Stimulated activated CD4-positive, alpha-beta T cell treated with anti-CD3 and anti-CD28 coated beads, Interleukin-15, amount 100 ng/mL, for 24 hours (primary cell): ENCODE measurements around the gene GSTM3.
"Not testable (repeated sequence)": the region's sequence is repeated elsewhere in the genome, so short reads cannot be mapped to it uniquely, and the experiment has no call there.

ENCODE experiments used
- DNase-seq: peaks from one replicate; pipeline ENCODE4 v3.0.0-alpha.2; 2020

GSTM3 gene

GRCh38 chr1:109725510-109725909 lies 15.3 kb downstream of the GSTM3 start:
- no peak for DNase-seq

DNA sequence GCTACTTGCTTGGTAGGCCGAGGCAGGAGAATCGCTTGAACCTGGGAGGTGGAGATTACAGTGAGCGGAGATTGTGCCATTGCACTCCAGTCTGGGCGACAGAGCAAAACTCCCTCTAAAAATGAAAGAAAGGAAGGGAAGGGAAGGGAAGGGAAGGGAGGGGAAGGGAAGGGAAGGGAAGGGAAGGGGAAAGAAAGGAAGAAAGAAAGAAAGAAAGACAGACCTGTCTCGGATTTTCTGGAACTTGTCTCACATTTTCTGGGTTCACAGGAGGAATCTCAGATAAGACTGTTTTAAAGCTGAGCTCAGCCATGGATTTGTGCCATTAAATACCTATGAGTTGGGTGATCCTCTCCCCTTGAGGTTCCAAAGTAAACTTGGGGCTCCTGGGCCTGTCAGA lies 15.9 kb downstream of the GSTM3 start:
- DNase-seq = no peak

GRCh38 chr1:109722908-109723691 lies 17.7 kb downstream of the GSTM3 start:
- DNase-seq = no peak

DNA sequence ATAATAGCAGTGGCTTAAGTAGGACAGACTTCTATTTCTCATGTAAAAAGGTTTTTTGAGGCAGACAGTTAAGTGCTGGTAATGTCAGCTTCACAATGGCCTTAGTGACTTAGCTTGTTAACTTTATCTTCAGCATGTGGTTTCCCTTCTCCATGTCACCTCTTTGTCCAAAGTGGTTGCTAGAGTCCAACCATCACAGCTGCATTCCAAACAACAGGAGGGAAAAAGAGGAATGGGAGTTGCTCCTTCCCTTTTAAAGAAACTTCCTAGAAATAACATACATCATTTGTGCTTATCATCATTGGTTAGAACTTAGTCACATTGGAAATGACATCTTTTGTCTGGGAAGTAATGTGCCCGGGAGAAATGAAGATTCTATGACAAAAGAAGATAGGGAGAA lies 18.9 kb downstream of the GSTM3 start:
- DNase-seq = no peak

DNA sequence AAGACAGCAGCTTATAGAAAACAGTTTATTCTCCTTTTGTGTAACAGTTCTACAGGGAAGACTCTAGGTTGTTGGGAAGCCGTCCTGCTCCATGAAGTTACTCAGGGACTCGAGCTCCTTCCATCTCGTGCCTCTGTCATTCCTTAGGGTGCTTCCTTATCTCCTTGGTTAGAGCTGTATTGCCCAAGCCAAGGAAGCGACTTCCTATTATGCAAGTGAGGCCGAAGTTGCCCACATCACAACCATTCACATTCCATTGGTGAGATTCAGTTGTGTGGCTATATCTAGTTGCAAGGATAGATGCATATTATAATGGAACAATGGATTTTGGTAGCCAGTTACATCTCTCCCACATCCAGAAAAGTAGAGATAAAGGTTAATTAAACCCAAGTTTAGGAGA lies 19.8 kb downstream of the GSTM3 start:
- no peak for DNase-seq

- no peak for DNase-seq
These were observed 21.5 kb downstream of the GSTM3 start for GRCh38 chr1:109719337-109719837.

GRCh38 chr1:109718495-109718894 lies 22.3 kb downstream of the GSTM3 start:
- DNase-seq = no peak

- no peak for DNase-seq
These were observed 23.1 kb downstream of the GSTM3 start for GRCh38 chr1:109717729-109718128.

DNA sequence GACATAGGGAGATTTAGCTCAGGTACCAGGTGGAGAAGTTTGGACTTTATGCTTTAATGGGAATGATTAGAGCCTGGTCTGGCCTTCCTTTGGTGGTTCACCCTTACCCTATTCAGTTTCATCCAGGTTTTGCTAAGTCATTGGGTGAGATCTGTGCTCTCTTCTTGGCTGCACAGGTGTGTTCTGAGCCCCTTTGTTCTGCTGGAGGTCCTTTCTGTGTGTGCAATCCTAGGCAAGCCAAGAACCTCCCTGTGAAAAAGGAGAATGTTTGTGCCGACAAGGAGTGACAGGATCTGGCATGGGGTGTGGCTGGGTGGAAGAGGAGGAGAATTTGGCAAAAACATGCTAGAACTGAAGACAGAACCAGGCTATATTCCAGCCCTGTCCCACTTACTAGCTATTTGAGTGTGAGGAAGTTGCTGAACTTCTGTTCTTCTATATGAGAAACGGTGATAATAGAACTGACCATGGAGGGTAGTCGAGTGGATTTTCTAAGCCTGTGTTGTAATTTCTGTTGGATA lies 24.2 kb downstream of the GSTM3 start:
- no peak for DNase-seq

DNA sequence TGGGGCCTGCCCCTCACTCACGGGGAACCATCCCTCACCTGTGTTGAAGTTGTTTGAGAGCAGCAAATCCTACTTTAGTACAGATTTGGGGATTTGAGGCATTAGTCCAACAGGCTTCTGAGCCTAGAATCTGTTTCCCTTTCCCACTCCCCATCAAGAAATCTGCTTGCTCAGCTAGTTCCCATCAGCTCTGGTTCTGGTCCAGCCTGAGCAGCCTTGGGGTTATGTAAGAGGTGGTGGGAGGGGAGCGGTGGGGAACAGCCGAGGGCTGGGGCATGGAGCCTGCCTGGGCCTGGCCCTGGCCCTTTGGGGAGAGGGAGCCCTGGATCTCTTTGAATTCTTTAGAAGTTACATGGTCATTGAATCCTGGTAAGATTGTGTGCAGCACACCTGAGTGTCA lies 24.7 kb downstream of the GSTM3 start:
- no peak for DNase-seq

DNA sequence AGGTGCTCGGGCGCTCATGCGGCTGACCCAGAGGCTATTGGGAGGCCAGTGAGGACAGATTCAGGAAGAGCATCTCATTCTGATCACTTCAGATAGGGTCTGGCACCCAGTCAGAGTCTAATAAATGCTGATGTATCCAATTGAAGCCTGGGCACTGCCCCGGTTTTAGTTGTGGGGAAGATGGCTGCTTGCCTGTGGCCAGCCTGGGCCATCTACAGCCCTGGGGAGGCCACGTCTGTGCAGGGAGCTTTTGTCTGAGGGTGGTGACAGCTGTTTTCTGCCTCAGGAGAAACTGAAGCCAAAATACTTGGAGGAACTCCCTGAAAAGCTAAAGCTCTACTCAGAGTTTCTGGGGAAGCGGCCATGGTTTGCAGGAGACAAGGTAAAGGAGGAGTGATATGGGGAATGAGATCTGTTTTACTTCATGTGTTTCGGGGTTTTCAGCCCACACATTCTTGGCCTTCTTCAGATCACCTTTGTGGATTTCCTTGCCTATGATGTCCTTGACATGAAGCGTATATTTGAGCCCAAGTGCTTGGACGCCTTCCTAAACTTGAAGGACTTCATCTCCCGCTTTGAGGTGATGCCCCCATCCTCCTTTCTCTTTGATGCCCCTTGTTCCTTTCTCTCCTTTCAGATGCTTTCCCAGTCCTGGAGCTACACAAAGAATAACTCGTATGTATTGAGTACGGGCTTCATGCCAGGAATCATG lies 26.0 kb downstream of the GSTM3 start:
- DNase-seq = no peak

- no peak for DNase-seq
These were observed 27.2 kb downstream of the GSTM3 start for GRCh38 chr1:109713636-109714035.

- no peak for DNase-seq
These were observed 28.4 kb downstream of the GSTM3 start for GRCh38 chr1:109712321-109712864.

- DNase-seq = not testable (repeated sequence)
These were observed 29.1 kb downstream of the GSTM3 start, which contains the start of gene GSTM5 for GRCh38 chr1:109711593-109712320. TSS of gene GSTM5 (plus strand) at chr1:109712251. CDS start at chr1:109712313, 62 bp downstream.

- DNase-seq = not testable (repeated sequence)
These were observed 31.0 kb downstream of the GSTM3 start for GRCh38 chr1:109709822-109710221.

- DNase-seq = not testable (repeated sequence)
These were observed 31.9 kb downstream of the GSTM3 start for GRCh38 chr1:109708949-109709348.

GRCh38 chr1:109705411-109705810 lies 35.4 kb downstream of the GSTM3 start:
- DNase-seq = no peak

GRCh38 chr1:109704173-109704572 lies 36.7 kb downstream of the GSTM3 start:
- no peak for DNase-seq

- DNase-seq = not testable (repeated sequence)
These were observed 37.9 kb downstream of the GSTM3 start for GRCh38 chr1:109702940-109703339.

DNA sequence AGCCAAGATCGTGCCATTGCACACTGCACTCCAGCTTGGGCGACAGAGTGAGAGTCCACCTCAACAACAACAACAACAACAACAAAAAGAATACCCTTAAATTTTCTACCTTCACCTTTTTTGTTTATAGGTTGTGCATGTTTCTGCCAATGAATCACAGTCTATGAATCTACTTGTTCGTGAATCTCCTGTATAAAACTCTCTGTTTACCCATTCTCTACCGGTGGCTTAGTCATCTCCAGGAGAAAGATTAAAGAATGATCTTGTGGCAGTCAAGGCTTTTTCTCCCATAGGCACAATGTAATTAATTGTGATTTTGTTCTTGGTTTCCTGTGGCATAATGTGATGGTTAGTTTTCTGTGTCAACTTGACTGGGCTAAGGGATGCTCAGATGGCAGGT lies 43.0 kb downstream of the GSTM3 start:
- DNase-seq = not testable (repeated sequence)

DNA sequence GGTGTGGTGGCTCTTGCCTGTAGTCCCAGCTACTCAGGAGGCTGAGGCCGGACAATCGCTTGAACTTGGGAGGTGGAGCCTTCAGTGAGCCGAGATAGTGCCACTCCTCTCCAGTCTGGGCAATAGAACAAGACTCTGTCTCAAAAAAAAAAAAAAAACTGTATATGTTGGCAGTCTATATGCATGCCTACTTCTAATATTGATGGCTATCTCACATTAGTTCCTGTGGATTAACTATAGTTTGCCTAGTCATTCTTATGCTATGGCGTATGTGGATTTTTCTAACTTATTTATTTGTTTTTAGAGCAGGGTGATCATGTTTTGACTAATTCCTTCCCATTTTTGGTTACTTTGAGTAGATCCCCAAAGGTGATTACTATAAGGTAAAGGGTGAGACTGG lies 43.8 kb downstream of the GSTM3 start:
- DNase-seq = no peak

- not testable (repeated sequence) for DNase-seq
These were observed 45.7 kb downstream of the GSTM3 start for GRCh38 chr1:109695138-109695537.

- not testable (repeated sequence) for DNase-seq
These were observed 46.4 kb downstream of the GSTM3 start for GRCh38 chr1:109694400-109694799.
